Endothelial cell of umbilical vein (primary cell): ENCODE results near the gene SHC4. TPM values are rescaled to one million over a fixed set of nuclear protein-coding genes. Genes with fewer than 3 reads are reported as not detected.

Experiments
- BruUV-seq: library from RNA; stranded (reverse); fragments of 400-500 nt; replicated peaks from 2 replicates; lab custom pipeline; 2021; lab: Mats Ljungman, UMichigan
- CTCF ChIA-PET: fragments of 300-600, 350-600 bp; sonication (Branson Sonifier 250); formaldehyde crosslinking; loops from one replicate; lab custom pipeline; 2021; ENCODE audit warnings: antibody characterized with exemption, inconsistent platforms; lab: Charles Lee
- POLR2A ChIA-PET: fragments of 300-600, 350-600 bp; sonication (Branson Sonifier 250); formaldehyde crosslinking; loops from one replicate; lab custom pipeline; 2021; ENCODE audit warnings: antibody characterized with exemption, inconsistent platforms; lab: Charles Lee
- DNase-seq: peaks from one replicate; pipeline ENCODE4 v3.0.0-alpha.2; 2011; ENCODE audit warnings: low read depth, low spot score
- FAIRE-seq: peaks from 2 replicates; lab custom pipeline; 2011; peaks lifted over from hg19 to GRCh38; lab: Jason Lieb, UNC
- H2AFZ ChIP-seq: 2 replicates; pipeline ENCODE4 v1.6.0; 2012; ENCODE audit warnings: low read depth, low read length, control low read depth, inconsistent platforms
- H3K27ac ChIP-seq: 2 replicates; pipeline ENCODE4 v1.5.1; 2011; ENCODE audit warnings: low read depth, mild to moderate bottlenecking, control low read depth, low read length, moderate library complexity; ENCODE audit not compliant: insufficient read depth
- H3K27me3 ChIP-seq, 2 experiments: 2 replicates each; pipeline versions ENCODE4 v1.6.0 to v1.6.1; 2011; ENCODE audit warnings: low read length in 2 of 2, mixed read lengths in 1 of 2; ENCODE audit not compliant: control insufficient read depth in 2 of 2, insufficient read depth in 2 of 2
- H3K36me3 ChIP-seq, 2 experiments: 2 replicates in 1 of 2; 3 replicates in 1 of 2; pipeline ENCODE4 v1.5.1; 2011; ENCODE audit warnings: low read length in 2 of 2, mild to moderate bottlenecking in 1 of 2, moderate library complexity in 1 of 2; ENCODE audit not compliant: control insufficient read depth in 2 of 2, insufficient read depth in 2 of 2; ENCODE audit errors: extremely low read depth in 1 of 2
- H3K4me1 ChIP-seq: 3 replicates; pipeline ENCODE4 v1.5.1; 2011; ENCODE audit warnings: mild to moderate bottlenecking, low read length; ENCODE audit not compliant: control insufficient read depth, insufficient read depth; ENCODE audit errors: extremely low read depth
- H3K4me2 ChIP-seq: 2 replicates; pipeline ENCODE4 v1.6.1; 2011; ENCODE audit warnings: low read length, control low read depth, mixed read lengths; ENCODE audit not compliant: insufficient read depth
- H3K4me3 ChIP-seq, 3 experiments: fragments of 200-600 bp in 1 of 3; sonication (generic), shearing (Covaris generic) in 1 of 3; replicated peaks in 1 of 3; 2 replicates each; pipeline ENCODE4 v1.5.1; 2011 to 2016; ENCODE audit warnings: control low read depth in 3 of 3, low read length in 3 of 3, mild to moderate bottlenecking in 2 of 3, inconsistent platforms in 1 of 3, low read depth in 1 of 3, moderate library complexity in 1 of 3; ENCODE audit not compliant: insufficient read depth in 1 of 3
- H3K79me2 ChIP-seq: 2 replicates; pipeline ENCODE4 v1.6.0; 2012; ENCODE audit warnings: low read length, inconsistent platforms; ENCODE audit not compliant: control insufficient read depth, insufficient read depth
- H3K9ac ChIP-seq: replicated peaks from 2 replicates; pipeline ENCODE3; 2011; ENCODE audit warnings: low read length, control low read depth; ENCODE audit not compliant: insufficient read depth; ENCODE audit errors: extremely low read depth
- H3K9me1 ChIP-seq: replicated peaks from 3 replicates; pipeline ENCODE4 v1.6.0; 2011; ENCODE audit warnings: mild to moderate bottlenecking, low read length; ENCODE audit not compliant: control insufficient read depth, insufficient read depth; ENCODE audit errors: extremely low read depth
- H3K9me3 ChIP-seq: replicated peaks from 2 replicates; pipeline ENCODE4 v1.5.1; 2012; ENCODE audit warnings: low read length, inconsistent platforms; ENCODE audit not compliant: control insufficient read depth, insufficient read depth
- H4K20me1 ChIP-seq: replicated peaks from 2 replicates; pipeline ENCODE3; 2011; ENCODE audit warnings: mild to moderate bottlenecking, low read length; ENCODE audit not compliant: control insufficient read depth, insufficient read depth; ENCODE audit errors: extremely low read depth
- CTCF ChIP-seq, 2 donors: IDR thresholded peaks; 1 replicate in 1 of 2; 2 replicates in 1 of 2; pipeline ENCODE4 v1.5.1; 2011; ENCODE audit warnings: low read length in 2 of 2, mild to moderate bottlenecking in 2 of 2, moderate library complexity in 2 of 2, control low read depth in 1 of 2, inconsistent platforms in 1 of 2, low read depth in 1 of 2; ENCODE audit not compliant: insufficient read depth in 1 of 2; ENCODE audit errors: extremely low read depth in 1 of 2
- EZH2 ChIP-seq: IDR thresholded peaks from 2 replicates; pipeline ENCODE4 v1.6.1; 2012; ENCODE audit warnings: borderline replicate concordance, low read depth, mild to moderate bottlenecking, moderate library complexity, low read length, inconsistent platforms; ENCODE audit not compliant: severe bottlenecking
- FOS ChIP-seq: IDR thresholded peaks from 2 replicates; pipeline ENCODE4 v1.6.1; 2011; ENCODE audit warnings: mild to moderate bottlenecking, low read length, moderate library complexity, borderline replicate concordance; ENCODE audit not compliant: insufficient read depth
- GATA2 ChIP-seq: IDR thresholded peaks from 2 replicates; pipeline ENCODE4 v1.7.0; 2011; ENCODE audit warnings: low read depth, mild to moderate bottlenecking, moderate library complexity, mixed read lengths, low read length; ENCODE audit not compliant: insufficient read length, insufficient read depth
- JUN ChIP-seq: IDR thresholded peaks from 2 replicates; pipeline ENCODE4 v1.6.1; 2011; ENCODE audit warnings: borderline replicate concordance, low read depth; ENCODE audit not compliant: insufficient read length, insufficient read depth
- MAX ChIP-seq: IDR thresholded peaks from 2 replicates; pipeline ENCODE4 v1.6.1; 2011; ENCODE audit not compliant: insufficient read depth, insufficient read length
- MYC ChIP-seq: IDR thresholded peaks from one replicate; pipeline ENCODE4 v1.6.1; 2011; ENCODE audit warnings: mild to moderate bottlenecking, low read depth, low read length
- POLR2A ChIP-seq: IDR thresholded peaks from 2 replicates; pipeline ENCODE4 v1.6.1; 2012; ENCODE audit warnings: low read depth, mild to moderate bottlenecking, control low read depth, low read length
- POLR2AphosphoS5 ChIP-seq: IDR thresholded peaks from 2 replicates; pipeline ENCODE4 v1.6.1; 2012; ENCODE audit warnings: low read depth, mild to moderate bottlenecking, control low read depth, low read length, moderate library complexity; ENCODE audit not compliant: insufficient read depth
- dilution Hi-C: fragments of 300-500 bp; cut with MboI; formaldehyde crosslinking; loops from one replicate; pipeline ENCODE4 v1.15.0; 2019; ENCODE audit warnings: low sequenced_read_pairs; ENCODE audit not compliant: extremely low pct_ligation_motif_present
- intact Hi-C: fragments of 100-400 bp; cut with micrococcal nuclease; formaldehyde crosslinking; loops from one replicate; pipeline ENCODE4 v1.10.0; 2022
- polyA plus RNA-seq, 4 experiments: library from polyadenylated mRNA; depleted of rRNA in 3 of 4; stranded (reverse) in 3 of 4; unstranded in 1 of 4; fragments of >200 nt; gene quantifications; 2 replicates each; pipeline versions ENCODE4 v1.2.1 to v1.2.3, GENCODE V29; 2011 to 2012; ENCODE audit warnings: missing spikeins in 1 of 4
- total RNA-seq: library from RNA; stranded (reverse); gene quantifications from 2 replicates; pipeline ENCODE4 v1.2.3, GENCODE V29; 2021

The SHC4 gene
- total and polyA plus RNA-seq, 2 donors (not counting 3 experiments of a cell fraction or from before 2014, with no cell fraction given): 0.20 TPM; not detected in 1

DNA sequence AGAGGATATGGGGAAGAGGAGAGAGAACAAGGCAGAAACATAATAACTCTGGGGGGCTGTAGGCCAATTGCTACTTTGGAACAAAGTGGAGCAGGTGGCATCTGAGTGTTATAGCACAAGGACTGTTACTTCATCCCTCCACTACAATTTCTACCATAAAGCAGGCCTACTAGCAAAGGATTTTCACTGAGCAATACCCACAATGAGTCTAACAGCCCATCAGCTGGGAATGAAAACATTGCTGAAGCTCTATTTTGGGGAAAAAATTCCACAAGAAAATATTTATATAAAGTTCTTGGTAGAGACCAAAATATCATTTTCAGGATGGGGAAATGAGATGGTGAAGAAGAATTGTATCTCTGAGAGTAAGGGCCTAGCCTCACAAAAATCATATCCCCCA is 3.6 kb upstream of the SHC4 start:
- no peak overlapping the region for H3K27ac ChIP-seq
- dilution Hi-C loops (no loop called here), intact Hi-C loops (no loop called here)

More for the DNA sequence above, 3.6 kb upstream of the SHC4 start:
- Histone ChIP-seq H3K9me3 (no peaks in the 10 kb centered on the region), H4K20me1 (no peaks in the 10 kb centered on the region), H3K36me3 (no peaks in the 10 kb centered on the region), H3K4me2 (no peak overlapping the region), H3K4me3 (no peak overlapping the region), H3K9me1 (no peaks in the 10 kb centered on the region), H3K79me2 (no peaks in the 10 kb centered on the region), H3K27me3 (peaks cover 10 to 17% of the 10 kb centered on the region in 2 experiments), H2AFZ (no peak overlapping the region), H3K9ac (no peak overlapping the region), H3K4me1 (peaks cover 8% of the 10 kb centered on the region)
- no TSS peak for BruUV-seq
- no peak for DNase-seq
- no peak for FAIRE-seq
- ChIA-PET CTCF (interaction anchor here (6.0 kb wide), 1 partner anchor 8 kb away, joined by 86 read pairs; no protein-coding TSS in a partner anchor), POLR2A (no interaction called here)
- TF ChIP-seq JUN (no peak), CTCF (IDR thresholded peaks at IDR 0.05; ENCODE audit: extremely low read depth in 1 of 2, insufficient read depth in 1 of 2, low read depth in 1 of 2, low read length in 2 of 2) (no peak), EZH2 (no peak), MAX (no peak), POLR2AphosphoS5 (no peak), POLR2A (no peak), MYC (no peak), GATA2 (no peak), FOS (no peak)
